Measurements from ENCODE around the gene PRKCZ.

The PRKCZ gene

GRCh38 chr1:2163205-2163604 lies 113.0 kb downstream of the PRKCZ start:
- DNase-seq = peak; percentile 55

- no peak for DNase-seq
Observed at GRCh38 chr1:2165646-2166045, 115.4 kb downstream of the PRKCZ start.

DNA sequence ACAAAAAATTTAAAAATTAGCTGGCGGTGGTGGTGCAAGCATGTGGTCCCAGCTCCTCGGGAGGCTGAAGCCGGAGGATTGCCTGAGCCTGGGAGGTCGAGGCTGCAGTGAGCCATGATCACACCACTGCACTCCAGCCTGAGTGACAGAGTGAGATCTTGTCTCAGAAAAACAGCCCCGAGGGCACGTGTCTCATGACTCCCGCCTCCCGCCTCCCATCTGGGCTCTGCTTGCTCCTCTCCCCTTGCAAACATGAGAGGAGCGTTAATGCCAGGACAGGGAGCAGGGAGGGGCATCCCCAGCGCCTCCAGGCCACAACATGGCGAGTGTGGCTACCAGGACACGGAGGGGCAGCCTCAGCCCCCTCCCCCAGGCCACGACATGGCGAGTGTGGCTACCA lies 116.0 kb downstream of the PRKCZ start:
- DNase-seq = no peak

GRCh38 chr1:2166695-2167094 lies 116.5 kb downstream of the PRKCZ start:
- no peak for DNase-seq

- no peak for DNase-seq
Observed at GRCh38 chr1:2168090-2168489, 117.9 kb downstream of the PRKCZ start.

- no peak for DNase-seq
Observed at GRCh38 chr1:2168535-2168934, 118.3 kb downstream of the PRKCZ start.

- no peak for DNase-seq
Observed at GRCh38 chr1:2169200-2169836, 119.1 kb downstream of the PRKCZ start.

- DNase-seq = no peak
Observed at GRCh38 chr1:2170211-2170610, 120.0 kb downstream of the PRKCZ start.

DNA sequence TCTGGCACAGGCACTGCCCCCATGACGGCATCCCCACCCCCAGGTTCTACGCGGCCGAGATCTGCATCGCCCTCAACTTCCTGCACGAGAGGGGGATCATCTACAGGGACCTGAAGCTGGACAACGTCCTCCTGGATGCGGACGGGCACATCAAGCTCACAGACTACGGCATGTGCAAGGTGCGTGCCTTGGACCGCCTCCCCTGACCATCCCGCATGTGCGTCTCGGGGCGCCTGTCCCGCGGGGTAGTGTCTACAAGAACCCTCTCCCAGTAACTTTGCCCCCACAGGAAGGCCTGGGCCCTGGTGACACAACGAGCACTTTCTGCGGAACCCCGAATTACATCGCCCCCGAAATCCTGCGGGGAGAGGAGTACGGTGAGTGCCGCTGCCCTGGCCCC lies 121.8 kb downstream of the PRKCZ start:
- DNase-seq = no peak

- no peak for DNase-seq
Observed at GRCh38 chr1:2172551-2173146, 122.4 kb downstream of the PRKCZ start.

DNA sequence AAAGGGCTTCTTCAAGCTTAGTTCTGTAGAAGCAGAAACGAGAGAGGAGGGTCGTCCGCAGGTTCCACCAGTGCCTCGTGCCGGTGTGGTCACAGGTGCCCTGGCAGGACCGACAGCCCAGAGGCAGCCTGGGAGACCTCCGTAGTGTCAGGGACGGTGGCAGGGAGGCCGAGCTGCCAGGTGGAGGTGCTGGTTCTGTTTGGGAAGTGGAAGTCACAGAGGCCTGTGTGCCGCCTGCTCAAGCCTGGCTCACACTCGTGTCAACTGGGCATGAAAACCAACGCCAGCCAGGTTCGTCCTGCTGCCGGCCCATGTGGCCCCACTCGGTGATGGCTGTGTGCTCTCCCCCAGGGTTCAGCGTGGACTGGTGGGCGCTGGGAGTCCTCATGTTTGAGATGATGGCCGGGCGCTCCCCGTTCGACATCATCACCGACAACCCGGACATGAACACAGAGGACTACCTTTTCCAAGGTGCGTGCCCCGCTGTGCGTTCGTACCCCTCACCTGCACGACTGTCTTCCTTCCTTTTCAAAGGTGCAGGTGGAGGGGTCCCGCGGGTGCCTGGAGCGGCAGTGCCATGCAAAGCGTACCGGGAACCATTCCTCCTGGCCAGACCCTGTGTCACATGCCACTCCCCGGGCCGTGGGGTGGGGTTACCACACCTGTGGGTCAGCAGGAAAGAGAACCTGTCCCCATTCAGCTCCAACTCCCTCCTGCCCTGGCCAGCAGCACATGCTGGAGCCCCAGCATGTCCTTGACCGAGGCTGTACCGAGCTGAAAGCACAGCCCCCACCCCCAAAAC lies 123.5 kb downstream of the PRKCZ start:
- no peak for DNase-seq

- peak; percentile 85 for DNase-seq
Observed at GRCh38 chr1:2174348-2175054, 124.3 kb downstream of the PRKCZ start.

GRCh38 chr1:2175055-2175414 lies 124.8 kb downstream of the PRKCZ start:
- DNase-seq = no peak

- no peak for DNase-seq
Observed at GRCh38 chr1:2175681-2176454, 125.7 kb downstream of the PRKCZ start.

GRCh38 chr1:2176615-2177014 lies 126.4 kb downstream of the PRKCZ start:
- no peak for DNase-seq

- no peak for DNase-seq
Observed at GRCh38 chr1:2177541-2177940, 127.3 kb downstream of the PRKCZ start.

- DNase-seq = no peak
Observed at GRCh38 chr1:2177946-2178538, 127.8 kb downstream of the PRKCZ start.

- DNase-seq = no peak
Observed at GRCh38 chr1:2178875-2179274, 128.7 kb downstream of the PRKCZ start.

DNA sequence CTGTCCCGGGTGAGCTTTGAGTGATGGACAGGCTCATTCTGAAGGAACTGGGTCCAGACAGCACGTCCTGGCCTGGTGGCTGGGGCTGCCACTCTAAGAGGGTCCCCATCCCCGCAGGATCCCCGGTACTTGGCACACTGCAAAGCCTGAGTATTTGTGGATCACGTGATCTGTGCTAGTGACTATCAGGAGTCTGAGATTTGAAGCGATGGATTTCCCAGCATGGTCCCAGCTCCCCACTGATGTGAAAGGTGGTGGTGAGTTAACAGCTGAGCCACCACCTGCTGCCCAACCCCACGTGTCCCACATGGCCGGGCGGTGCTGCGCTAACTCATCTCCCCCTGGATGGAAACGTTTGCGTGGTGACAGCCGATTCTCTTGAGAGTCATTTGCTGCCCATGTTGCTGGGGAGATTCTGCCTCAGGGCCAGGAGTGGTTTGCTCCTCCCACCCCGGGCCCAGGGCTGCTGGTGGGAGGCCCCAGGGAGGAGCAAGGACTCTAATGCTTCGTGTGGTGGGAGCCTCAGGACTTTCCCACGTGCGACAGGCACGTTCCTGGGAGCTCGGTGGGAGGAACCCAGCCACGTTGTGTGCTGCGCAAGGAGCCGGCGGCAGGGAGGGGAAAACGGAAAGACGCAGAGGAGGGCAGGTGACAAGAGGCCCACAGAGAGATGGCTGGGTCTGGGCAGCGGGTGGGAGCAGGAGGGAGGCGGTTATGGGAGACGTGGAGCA lies 129.2 kb downstream of the PRKCZ start:
- DNase-seq = peak; percentile 56

DNA sequence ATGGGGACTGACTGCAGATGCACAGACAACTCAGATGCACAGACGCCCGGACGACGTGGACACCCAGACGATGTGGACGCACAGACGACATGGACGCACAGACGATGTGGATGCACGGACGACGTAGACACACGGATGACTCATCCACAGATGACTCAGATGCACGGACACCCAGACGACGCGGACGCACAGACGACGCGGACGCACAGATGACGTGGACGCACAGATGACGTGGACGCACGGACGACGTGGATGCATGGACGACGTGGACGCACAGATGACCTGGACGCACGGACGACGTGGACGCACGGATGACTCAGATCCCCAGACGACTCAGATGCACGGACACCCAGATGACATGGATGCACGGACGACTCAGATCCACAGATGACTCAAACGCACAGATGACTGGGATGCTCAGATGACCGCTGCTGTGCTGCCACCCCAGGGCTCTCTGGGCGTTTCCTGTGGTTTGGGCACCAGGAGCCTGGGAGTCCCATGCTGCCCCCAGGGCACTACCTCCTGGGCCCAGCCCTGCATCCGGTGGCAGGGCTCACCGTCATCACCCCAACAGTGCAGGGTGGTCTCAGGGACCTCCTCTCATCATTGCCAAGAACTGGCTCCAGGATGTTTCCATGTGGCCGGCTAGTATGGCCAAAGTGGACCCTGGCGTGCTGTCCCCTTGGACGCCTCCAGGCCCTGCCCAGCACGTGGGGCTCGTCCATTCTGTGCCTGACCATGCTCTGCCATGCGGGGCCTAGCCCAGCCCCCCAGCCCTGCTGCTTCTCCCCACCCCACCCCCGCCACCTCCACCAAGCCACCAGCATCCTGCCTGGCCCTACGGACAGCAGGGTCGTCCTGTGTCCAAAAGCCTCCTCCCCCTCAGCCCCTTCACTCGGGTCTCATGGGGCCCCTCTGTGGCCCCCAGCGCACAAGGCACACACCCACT lies 130.4 kb downstream of the PRKCZ start:
- DNase-seq = no peak

- no peak for DNase-seq
Observed at GRCh38 chr1:2181271-2181670, 131.1 kb downstream of the PRKCZ start.

Data from NCI-H82 (cell line).